ENCODE data around the gene DSG4. TPM values are rescaled to one million over a fixed set of nuclear protein-coding genes. Genes with fewer than 3 reads are reported as not detected.

Gene DSG4
- total and polyA plus RNA-seq, 9 donors = not detected

- intact Hi-C loops (cut with DNase I) = no loop called here
- Histone ChIP-seq H3K27me3 (no peaks in the 10 kb centered on the region), H3K36me3 (no peaks in the 10 kb centered on the region), H3K4me3 (no peak overlapping the region), H3K4me1 (ENCODE audit: insufficient read depth) (no peaks in the 10 kb centered on the region), H3K9me3 (no peaks in the 10 kb centered on the region), H3K27ac (no peak overlapping the region)
- no peak for DNase-seq
- TF ChIP-seq, protein P1, sequence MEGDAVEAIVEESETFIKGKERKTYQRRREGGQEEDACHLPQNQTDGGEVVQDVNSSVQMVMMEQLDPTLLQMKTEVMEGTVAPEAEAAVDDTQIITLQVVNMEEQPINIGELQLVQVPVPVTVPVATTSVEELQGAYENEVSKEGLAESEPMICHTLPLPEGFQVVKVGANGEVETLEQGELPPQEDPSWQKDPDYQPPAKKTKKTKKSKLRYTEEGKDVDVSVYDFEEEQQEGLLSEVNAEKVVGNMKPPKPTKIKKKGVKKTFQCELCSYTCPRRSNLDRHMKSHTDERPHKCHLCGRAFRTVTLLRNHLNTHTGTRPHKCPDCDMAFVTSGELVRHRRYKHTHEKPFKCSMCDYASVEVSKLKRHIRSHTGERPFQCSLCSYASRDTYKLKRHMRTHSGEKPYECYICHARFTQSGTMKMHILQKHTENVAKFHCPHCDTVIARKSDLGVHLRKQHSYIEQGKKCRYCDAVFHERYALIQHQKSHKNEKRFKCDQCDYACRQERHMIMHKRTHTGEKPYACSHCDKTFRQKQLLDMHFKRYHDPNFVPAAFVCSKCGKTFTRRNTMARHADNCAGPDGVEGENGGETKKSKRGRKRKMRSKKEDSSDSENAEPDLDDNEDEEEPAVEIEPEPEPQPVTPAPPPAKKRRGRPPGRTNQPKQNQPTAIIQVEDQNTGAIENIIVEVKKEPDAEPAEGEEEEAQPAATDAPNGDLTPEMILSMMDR (IDR thresholded peaks at IDR 0.05) = no peak
- no peak for TF ChIP-seq EP300 (IDR thresholded peaks at IDR 0.05)
- no peak for TF ChIP-seq POLR2A (IDR thresholded peaks at IDR 0.05)
- 93 to 96% (median 95%) methylated on average over 8 of the region's 8 CpGs for whole genome bisulfite sequencing, 3 donors
Observed at GRCh38 chr18:31354990-31355389, 21.6 kb upstream of the DSG4 start.

DNA sequence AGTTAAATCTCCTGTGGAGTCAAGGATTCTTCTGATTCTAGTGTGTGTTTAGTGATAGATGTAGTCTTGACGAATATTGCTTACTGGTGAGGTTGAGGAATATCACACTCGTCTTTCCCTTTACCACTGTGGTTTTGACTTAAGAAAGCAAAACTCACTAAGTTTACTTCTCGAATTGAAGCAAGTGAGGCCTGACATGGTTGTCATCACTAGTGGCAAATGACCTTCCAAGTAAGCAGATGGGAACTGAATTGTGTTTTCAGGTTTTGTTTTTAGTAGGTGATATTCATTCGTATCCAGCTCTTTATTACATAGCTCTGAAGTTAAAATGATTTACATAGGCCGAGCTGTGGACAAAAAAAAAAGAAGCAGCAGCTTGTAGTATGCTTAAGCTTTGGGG is 20.6 kb upstream of the DSG4 start:
- H3K27me3 ChIP-seq = no peaks in the 10 kb centered on the region
- intact Hi-C loops (cut with DNase I) = no loop called here
- no peaks in the 10 kb centered on the region for H3K9me3 ChIP-seq
- H3K27ac ChIP-seq = no peak overlapping the region
- no peaks in the 10 kb centered on the region for H3K36me3 ChIP-seq
- DNase-seq = no peak
- H3K4me3 ChIP-seq = no peak overlapping the region
- no peaks in the 10 kb centered on the region for H3K4me1 ChIP-seq (ENCODE audit: insufficient read depth)
- TF ChIP-seq, protein P1 (IDR thresholded peaks at IDR 0.05) = no peak
- no peak for TF ChIP-seq POLR2A (IDR thresholded peaks at IDR 0.05)
- TF ChIP-seq EP300 (IDR thresholded peaks at IDR 0.05) = no peak
- 80 to 84% (median 80%) methylated on average over 5 of the region's 5 CpGs for WGBS, 3 donors

GRCh38 chr18:31364190-31364589 is 12.4 kb upstream of the DSG4 start:
- Histone ChIP-seq H3K4me3 (no peak overlapping the region), H3K9me3 (no peaks in the 10 kb centered on the region), H3K4me1 (ENCODE audit: insufficient read depth) (no peaks in the 10 kb centered on the region), H3K27ac (no peak overlapping the region), H3K36me3 (no peaks in the 10 kb centered on the region), H3K27me3 (no peaks in the 10 kb centered on the region)
- no peak for DNase-seq
- TF ChIP-seq, protein P1 (IDR thresholded peaks at IDR 0.05) = no peak
- TF ChIP-seq POLR2A (IDR thresholded peaks at IDR 0.05) (no peak), EP300 (IDR thresholded peaks at IDR 0.05) (no peak)
- intact Hi-C loops (cut with DNase I) = no loop called here
- 92 to 95% (median 94%) methylated on average over 4 of the region's 4 CpGs for WGBS, 3 donors

- H3K27me3 ChIP-seq = no peaks in the 10 kb centered on the region
- no peak for DNase-seq
- H3K4me3 ChIP-seq = no peak overlapping the region
- no peaks in the 10 kb centered on the region for H3K9me3 ChIP-seq
- H3K27ac ChIP-seq = no peak overlapping the region
- TF ChIP-seq, protein P1 (IDR thresholded peaks at IDR 0.05) = no peak
- TF ChIP-seq EP300 (IDR thresholded peaks at IDR 0.05) = no peak
- TF ChIP-seq POLR2A (IDR thresholded peaks at IDR 0.05) = no peak
- no peaks in the 10 kb centered on the region for H3K36me3 ChIP-seq
- H3K4me1 ChIP-seq (ENCODE audit: insufficient read depth) = no peaks in the 10 kb centered on the region
- intact Hi-C loops (cut with DNase I) = no loop called here
Observed at GRCh38 chr18:31369478-31369877, 7.1 kb upstream of the DSG4 start.

- Histone ChIP-seq H3K4me3 (no peak overlapping the region), H3K27ac (no peak overlapping the region), H3K4me1 (ENCODE audit: insufficient read depth) (no peaks in the 10 kb centered on the region), H3K27me3 (no peaks in the 10 kb centered on the region), H3K9me3 (no peaks in the 10 kb centered on the region), H3K36me3 (no peaks in the 10 kb centered on the region)
- intact Hi-C loops (cut with DNase I) = no loop called here
- no peak for TF ChIP-seq EP300 (IDR thresholded peaks at IDR 0.05)
- no peak for DNase-seq
Observed at GRCh38 chr18:31371989-31372388, 4.6 kb upstream of the DSG4 start.
